HG03439 (cell line): ENCODE data around the gene SCAMP1.
A peak's percentile ranks its signal among the peaks of the same experiment; 100 is the strongest.
"Not testable (repeated sequence)": the region's sequence is repeated elsewhere in the genome, so short reads cannot be mapped to it uniquely, and the experiment has no call there.

Experiments used
- ATAC-seq: cut with Tn5 transposase; IDR thresholded peaks from one replicate; pipeline ENCODE4 v1.9.1; 2021; ENCODE audit warnings: mild to moderate bottlenecking, moderate library complexity; ENCODE audit not compliant: unreplicated experiment

Gene SCAMP1

GRCh38 chr5:78419396-78419795 is 59.0 kb downstream of the SCAMP1 start:
- no peak for ATAC-seq

- no peak for ATAC-seq
Observed at GRCh38 chr5:78420548-78420947, 60.1 kb downstream of the SCAMP1 start.

- no peak for ATAC-seq
Observed at GRCh38 chr5:78424665-78425064, 64.2 kb downstream of the SCAMP1 start.

GRCh38 chr5:78429332-78429980 is 69.0 kb downstream of the SCAMP1 start:
- no peak for ATAC-seq

- ATAC-seq, result no peak
Observed at GRCh38 chr5:78430866-78431265, 70.4 kb downstream of the SCAMP1 start.

GRCh38 chr5:78433972-78434371 is 73.6 kb downstream of the SCAMP1 start:
- no peak for ATAC-seq

GRCh38 chr5:78447775-78448424 is 87.5 kb downstream of the SCAMP1 start:
- ATAC-seq, result no peak

GRCh38 chr5:78449103-78449502 is 88.7 kb downstream of the SCAMP1 start:
- no peak for ATAC-seq

- ATAC-seq, result not testable (repeated sequence)
Observed at GRCh38 chr5:78457507-78457906, 97.1 kb downstream of the SCAMP1 start.

GRCh38 chr5:78458843-78459242 is 98.4 kb downstream of the SCAMP1 start:
- no peak for ATAC-seq

GRCh38 chr5:78467140-78467539 is 106.7 kb downstream of the SCAMP1 start:
- ATAC-seq, result no peak

- no peak for ATAC-seq
Observed at GRCh38 chr5:78467752-78468357, 107.4 kb downstream of the SCAMP1 start.

- no peak for ATAC-seq
Observed at GRCh38 chr5:78471896-78472295, 111.5 kb downstream of the SCAMP1 start.

- no peak for ATAC-seq
Observed at GRCh38 chr5:78472469-78473106, 112.2 kb downstream of the SCAMP1 start.

GRCh38 chr5:78473751-78474150 is 113.3 kb downstream of the SCAMP1 start:
- ATAC-seq, result no peak

GRCh38 chr5:78475370-78475769 is 115.0 kb downstream of the SCAMP1 start:
- ATAC-seq, result no peak

GRCh38 chr5:78476795-78477194 is 116.4 kb downstream of the SCAMP1 start:
- ATAC-seq, result no peak

- ATAC-seq, result no peak
Observed at GRCh38 chr5:78482948-78483347, 122.5 kb downstream of the SCAMP1 start.

- ATAC-seq, result peak; percentile 88
Observed at GRCh38 chr5:78483809-78484521, 123.5 kb downstream of the SCAMP1 start.

GRCh38 chr5:78486218-78486617 is 125.8 kb downstream of the SCAMP1 start:
- ATAC-seq, result no peak

- ATAC-seq, result no peak
Observed at GRCh38 chr5:78487846-78488245, 127.4 kb downstream of the SCAMP1 start.
